GM23338 (cell line): ENCODE results near the gene SYT12. TPM values are rescaled to one million over a fixed set of nuclear protein-coding genes. Genes with fewer than 3 reads are reported as not detected.

Source experiments
- ATAC-seq: fragments of 200-7000 bp; cut with Tn5 transposase; 3 replicates; pipeline ENCODE4 v1.9.1; 2020
- DNase-seq: peaks from one replicate; pipeline ENCODE4 v3.0.0-alpha.2; 2015; ENCODE audit warnings: low spot score
- H2AFZ ChIP-seq: fragments of 200-600 bp; sonication (generic); 2 replicates; pipeline ENCODE4 v1.8.0; 2016; ENCODE audit warnings: antibody characterized with exemption, mild to moderate bottlenecking, moderate library complexity
- H3F3A ChIP-seq: fragments of 200-600 bp; sonication (generic); replicated peaks from 2 replicates; pipeline ENCODE4 v1.8.0; 2017; ENCODE audit warnings: antibody characterized with exemption, mixed run types, low read depth
- H3K27ac ChIP-seq: fragments of 200-600 bp; sonication (generic); 2 replicates; pipeline ENCODE4 v1.6.1; 2016; ENCODE audit warnings: low read depth
- H3K27me3 ChIP-seq: fragments of 200-600 bp; sonication (generic); 2 replicates; pipeline ENCODE4 v1.8.0; 2016; ENCODE audit warnings: mild to moderate bottlenecking, mixed run types, moderate library complexity; ENCODE audit not compliant: insufficient read depth
- H3K36me3 ChIP-seq: fragments of 200-600 bp; sonication (generic); 2 replicates; pipeline ENCODE4 v1.8.0; 2016; ENCODE audit warnings: mild to moderate bottlenecking; ENCODE audit not compliant: insufficient read depth
- H3K4me1 ChIP-seq: fragments of 200-600 bp; sonication (generic); 2 replicates; pipeline ENCODE4 v1.8.0; 2016; ENCODE audit warnings: mild to moderate bottlenecking, moderate library complexity; ENCODE audit not compliant: insufficient read depth
- H3K4me2 ChIP-seq: fragments of 200-600 bp; sonication (generic); 2 replicates; pipeline ENCODE4 v1.7.1; 2017; ENCODE audit warnings: mixed run types
- H3K4me3 ChIP-seq: fragments of 200-600 bp; sonication (generic); 2 replicates; pipeline ENCODE4 v1.6.1; 2016; ENCODE audit warnings: mixed run types
- H3K79me2 ChIP-seq: fragments of 200-600 bp; sonication (generic); replicated peaks from 2 replicates; pipeline ENCODE4 v1.8.0; 2017; ENCODE audit warnings: mild to moderate bottlenecking; ENCODE audit not compliant: insufficient read depth
- H3K9me2 ChIP-seq: fragments of 200-600 bp; sonication (generic); 2 replicates; pipeline ENCODE4 v1.8.0; 2017; ENCODE audit not compliant: insufficient read depth
- H4K20me1 ChIP-seq: fragments of 200-600 bp; sonication (generic); replicated peaks from 2 replicates; pipeline ENCODE4 v1.8.0; 2017; ENCODE audit warnings: mild to moderate bottlenecking; ENCODE audit not compliant: insufficient read depth
- H3K27ac Mint-ChIP-seq: 2 replicates; pipeline ENCODE4 v1.8.0; 2020; ENCODE audit warnings: inconsistent platforms, mild to moderate bottlenecking, moderate library complexity, mixed read lengths
- H3K27me3 Mint-ChIP-seq: 3 replicates; pipeline ENCODE4 v1.8.0; 2022; ENCODE audit warnings: low read depth, mild to moderate bottlenecking, moderate library complexity, mixed read lengths, inconsistent platforms; ENCODE audit not compliant: insufficient read depth, poor library complexity
- H3K36me3 Mint-ChIP-seq: 3 replicates; pipeline ENCODE4 v1.8.0; 2021; ENCODE audit warnings: low read depth, mild to moderate bottlenecking, inconsistent platforms, moderate library complexity, mixed read lengths
- H3K4me1 Mint-ChIP-seq: 3 replicates; pipeline ENCODE4 v1.8.0; 2020; ENCODE audit warnings: mild to moderate bottlenecking, inconsistent platforms, mixed read lengths
- H3K4me3 Mint-ChIP-seq: 3 replicates; pipeline ENCODE4 v1.8.0; 2021; ENCODE audit warnings: moderate library complexity, mild to moderate bottlenecking, inconsistent platforms, mixed read lengths
- H3K9me3 Mint-ChIP-seq: 3 replicates; pipeline ENCODE4 v1.8.0; 2020; ENCODE audit warnings: moderate library complexity, mild to moderate bottlenecking, inconsistent platforms, mixed read lengths
- CREB1 ChIP-seq: fragments of 250-450 bp; sonication (Bioruptor Pico); IDR thresholded peaks from 2 replicates; pipeline ENCODE4 v1.5.0; 2020; ENCODE audit warnings: low read depth, mild to moderate bottlenecking, moderate library complexity
- CTCF ChIP-seq, 2 experiments: fragments of 200-600 bp in 1 of 2; sonication (generic) in 1 of 2; conservative IDR thresholded peaks; 2 replicates each; pipeline versions ENCODE4 v1.5.1 to v1.6.1; 2016 to 2017; ENCODE audit warnings: antibody characterized with exemption in 2 of 2, low read depth in 2 of 2, mild to moderate bottlenecking in 2 of 2, moderate library complexity in 1 of 2
- EZH2phosphoT487 ChIP-seq: fragments of 200-600 bp; sonication (generic); IDR thresholded peaks from one replicate; pipeline ENCODE4 v1.8.1; 2018; ENCODE audit warnings: antibody characterized with exemption; ENCODE audit not compliant: unreplicated experiment
- JUNB ChIP-seq: IDR thresholded peaks from one replicate; pipeline ENCODE4 v1.6.1; 2016; ENCODE audit warnings: antibody characterized with exemption; ENCODE audit not compliant: unreplicated experiment
- NANOG ChIP-seq: IDR thresholded peaks from 2 replicates; pipeline ENCODE4 v1.6.1; 2016; ENCODE audit warnings: antibody characterized with exemption, borderline replicate concordance
- STAT1 ChIP-seq: IDR thresholded peaks from one replicate; pipeline ENCODE4 v1.6.1; 2016; ENCODE audit warnings: antibody characterized with exemption; ENCODE audit not compliant: unreplicated experiment
- ZNF331 ChIP-seq: fragments of 250-450 bp; sonication (Bioruptor Pico); IDR thresholded peaks from 2 replicates; pipeline ENCODE4 v1.5.0; 2020; ENCODE audit warnings: low read depth, mild to moderate bottlenecking, moderate library complexity
- polyA plus RNA-seq: library from polyadenylated mRNA; unstranded; fragments of >200 nt; fragmentation: Nextera tagmentation; extraction: Ambion mirVana; gene quantifications from 2 replicates; pipeline ENCODE4 v1.2.1, GENCODE V29; 2016
- total RNA-seq: library from RNA; depleted of rRNA; stranded (reverse); fragments of >200 nt; shearing (Covaris generic); gene quantifications from 2 replicates; pipeline ENCODE4 v1.2.3, GENCODE V29; 2014
- TF ChIP-seq, protein P1 (sequence below): fragments of 250-450 bp; sonication (Bioruptor Pico); IDR thresholded peaks from 2 replicates; pipeline ENCODE4 v1.5.0; 2020; ENCODE audit warnings: mild to moderate bottlenecking, moderate library complexity

Gene SYT12
- total and polyA plus RNA-seq, 2 experiments from 2014 or later = 0.92 to 2.5 TPM

DNA sequence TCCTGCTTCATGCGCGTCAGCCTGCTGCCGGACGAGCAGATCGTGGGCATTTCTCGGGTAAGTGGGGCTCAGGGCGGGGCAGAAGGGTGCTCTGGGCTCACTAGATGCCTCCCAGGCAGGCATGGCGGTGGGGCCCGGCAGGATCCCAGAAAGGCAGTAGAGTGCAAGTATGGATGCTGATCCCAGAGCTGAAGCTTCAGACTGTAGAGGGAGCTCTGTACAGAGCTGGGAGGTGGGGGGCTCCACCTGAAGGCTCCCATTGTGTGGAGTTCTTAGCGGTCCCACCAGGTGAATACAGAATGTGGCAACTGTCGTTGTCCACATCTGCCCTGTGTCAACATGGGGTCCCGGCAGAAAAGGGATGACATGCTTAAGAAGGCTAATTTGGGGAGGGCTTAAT lies 17.2 kb downstream of the SYT12 start:
- H3K9me3 Mint-ChIP-seq = no peaks in the 10 kb centered on the region
- Histone ChIP-seq H3K27ac (no peak overlapping the region), H3K79me2 (no peaks in the 10 kb centered on the region), H3K4me2 (no peak overlapping the region), H3F3A (no peaks in the 10 kb centered on the region), H3K4me1 (no peaks in the 10 kb centered on the region), H3K4me3 (no peak overlapping the region), H2AFZ (no peak overlapping the region), H3K9me2 (no peaks in the 10 kb centered on the region), H3K36me3 (no peaks in the 10 kb centered on the region), H3K27me3 (no peaks in the 10 kb centered on the region), H4K20me1 (no peaks in the 10 kb centered on the region)
- ATAC-seq (peak; percentile 73), DNase-seq (no peak)
- no peaks in the 10 kb centered on the region for H3K4me1 Mint-ChIP-seq
- H3K27me3 Mint-ChIP-seq = peaks cover under 1% of the 10 kb centered on the region
- TF ChIP-seq CTCF (conservative IDR thresholded peaks at IDR 0.05; ENCODE audit: low read depth in 2 of 2) (peak; percentile 16 to 42; a peak in 2 of 4 replicates), JUNB (no peak)
- no peaks in the 10 kb centered on the region for H3K36me3 Mint-ChIP-seq
- H3K27ac Mint-ChIP-seq = no peak overlapping the region
- no peak overlapping the region for H3K4me3 Mint-ChIP-seq

- no peaks in the 10 kb centered on the region for H3F3A ChIP-seq
- H3K9me2 ChIP-seq = no peaks in the 10 kb centered on the region
- no peaks in the 10 kb centered on the region for H3K27me3 ChIP-seq
- H3K4me2 ChIP-seq = no peak overlapping the region
- no peak overlapping the region for H2AFZ ChIP-seq
- H3K4me1 Mint-ChIP-seq = no peaks in the 10 kb centered on the region
- no peak overlapping the region for H3K4me3 Mint-ChIP-seq
- H3K4me3 ChIP-seq = no peak overlapping the region
- no peaks in the 10 kb centered on the region for H3K9me3 Mint-ChIP-seq
- no peaks in the 10 kb centered on the region for H3K27me3 Mint-ChIP-seq
- no peaks in the 10 kb centered on the region for H3K79me2 ChIP-seq
- no peak overlapping the region for H3K27ac Mint-ChIP-seq
- H4K20me1 ChIP-seq = no peaks in the 10 kb centered on the region
- no peaks in the 10 kb centered on the region for H3K36me3 ChIP-seq
- ATAC-seq (no peak), DNase-seq (no peak)
- H3K27ac ChIP-seq = no peak overlapping the region
- no peaks in the 10 kb centered on the region for H3K4me1 ChIP-seq
- H3K36me3 Mint-ChIP-seq = no peaks in the 10 kb centered on the region
- TF ChIP-seq CREB1 (CRISPR knock-in tag) (no peak), STAT1 (no peak), EZH2phosphoT487 (no peak), NANOG (no peak), CTCF (conservative IDR thresholded peaks at IDR 0.05; ENCODE audit: low read depth in 2 of 2) (no peak), ZNF331 (CRISPR knock-in tag) (no peak)
- TF ChIP-seq, protein P1, sequence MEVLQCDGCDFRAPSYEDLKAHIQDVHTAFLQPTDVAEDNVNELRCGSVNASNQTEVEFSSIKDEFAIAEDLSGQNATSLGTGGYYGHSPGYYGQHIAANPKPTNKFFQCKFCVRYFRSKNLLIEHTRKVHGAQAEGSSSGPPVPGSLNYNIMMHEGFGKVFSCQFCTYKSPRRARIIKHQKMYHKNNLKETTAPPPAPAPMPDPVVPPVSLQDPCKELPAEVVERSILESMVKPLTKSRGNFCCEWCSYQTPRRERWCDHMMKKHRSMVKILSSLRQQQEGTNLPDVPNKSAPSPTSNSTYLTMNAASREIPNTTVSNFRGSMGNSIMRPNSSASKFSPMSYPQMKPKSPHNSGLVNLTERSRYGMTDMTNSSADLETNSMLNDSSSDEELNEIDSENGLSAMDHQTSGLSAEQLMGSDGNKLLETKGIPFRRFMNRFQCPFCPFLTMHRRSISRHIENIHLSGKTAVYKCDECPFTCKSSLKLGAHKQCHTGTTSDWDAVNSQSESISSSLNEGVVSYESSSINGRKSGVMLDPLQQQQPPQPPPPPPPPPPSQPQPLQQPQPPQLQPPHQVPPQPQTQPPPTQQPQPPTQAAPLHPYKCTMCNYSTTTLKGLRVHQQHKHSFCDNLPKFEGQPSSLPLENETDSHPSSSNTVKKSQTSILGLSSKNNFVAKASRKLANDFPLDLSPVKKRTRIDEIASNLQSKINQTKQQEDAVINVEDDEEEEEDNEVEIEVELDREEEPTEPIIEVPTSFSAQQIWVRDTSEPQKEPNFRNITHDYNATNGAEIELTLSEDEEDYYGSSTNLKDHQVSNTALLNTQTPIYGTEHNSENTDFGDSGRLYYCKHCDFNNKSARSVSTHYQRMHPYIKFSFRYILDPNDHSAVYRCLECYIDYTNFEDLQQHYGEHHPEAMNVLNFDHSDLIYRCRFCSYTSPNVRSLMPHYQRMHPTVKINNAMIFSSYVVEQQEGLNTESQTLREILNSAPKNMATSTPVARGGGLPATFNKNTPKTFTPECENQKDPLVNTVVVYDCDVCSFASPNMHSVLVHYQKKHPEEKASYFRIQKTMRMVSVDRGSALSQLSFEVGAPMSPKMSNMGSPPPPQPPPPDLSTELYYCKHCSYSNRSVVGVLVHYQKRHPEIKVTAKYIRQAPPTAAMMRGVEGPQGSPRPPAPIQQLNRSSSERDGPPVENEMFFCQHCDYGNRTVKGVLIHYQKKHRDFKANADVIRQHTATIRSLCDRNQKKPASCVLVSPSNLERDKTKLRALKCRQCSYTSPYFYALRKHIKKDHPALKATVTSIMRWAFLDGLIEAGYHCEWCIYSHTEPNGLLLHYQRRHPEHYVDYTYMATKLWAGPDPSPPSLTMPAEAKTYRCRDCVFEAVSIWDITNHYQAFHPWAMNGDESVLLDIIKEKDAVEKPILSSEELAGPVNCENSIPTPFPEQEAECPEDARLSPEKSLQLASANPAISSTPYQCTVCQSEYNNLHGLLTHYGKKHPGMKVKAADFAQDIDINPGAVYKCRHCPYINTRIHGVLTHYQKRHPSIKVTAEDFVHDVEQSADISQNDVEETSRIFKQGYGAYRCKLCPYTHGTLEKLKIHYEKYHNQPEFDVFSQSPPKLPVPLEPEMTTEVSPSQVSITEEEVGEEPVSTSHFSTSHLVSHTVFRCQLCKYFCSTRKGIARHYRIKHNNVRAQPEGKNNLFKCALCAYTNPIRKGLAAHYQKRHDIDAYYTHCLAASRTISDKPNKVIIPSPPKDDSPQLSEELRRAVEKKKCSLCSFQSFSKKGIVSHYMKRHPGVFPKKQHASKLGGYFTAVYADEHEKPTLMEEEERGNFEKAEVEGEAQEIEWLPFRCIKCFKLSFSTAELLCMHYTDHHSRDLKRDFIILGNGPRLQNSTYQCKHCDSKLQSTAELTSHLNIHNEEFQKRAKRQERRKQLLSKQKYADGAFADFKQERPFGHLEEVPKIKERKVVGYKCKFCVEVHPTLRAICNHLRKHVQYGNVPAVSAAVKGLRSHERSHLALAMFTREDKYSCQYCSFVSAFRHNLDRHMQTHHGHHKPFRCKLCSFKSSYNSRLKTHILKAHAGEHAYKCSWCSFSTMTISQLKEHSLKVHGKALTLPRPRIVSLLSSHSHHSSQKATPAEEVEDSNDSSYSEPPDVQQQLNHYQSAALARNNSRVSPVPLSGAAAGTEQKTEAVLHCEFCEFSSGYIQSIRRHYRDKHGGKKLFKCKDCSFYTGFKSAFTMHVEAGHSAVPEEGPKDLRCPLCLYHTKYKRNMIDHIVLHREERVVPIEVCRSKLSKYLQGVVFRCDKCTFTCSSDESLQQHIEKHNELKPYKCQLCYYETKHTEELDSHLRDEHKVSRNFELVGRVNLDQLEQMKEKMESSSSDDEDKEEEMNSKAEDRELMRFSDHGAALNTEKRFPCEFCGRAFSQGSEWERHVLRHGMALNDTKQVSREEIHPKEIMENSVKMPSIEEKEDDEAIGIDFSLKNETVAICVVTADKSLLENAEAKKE = no peak
Observed at GRCh38 chr11:67041602-67042001, 18.7 kb downstream of the SYT12 start.
